Measurements from ENCODE around the gene TRAPPC6A.

DNA sequence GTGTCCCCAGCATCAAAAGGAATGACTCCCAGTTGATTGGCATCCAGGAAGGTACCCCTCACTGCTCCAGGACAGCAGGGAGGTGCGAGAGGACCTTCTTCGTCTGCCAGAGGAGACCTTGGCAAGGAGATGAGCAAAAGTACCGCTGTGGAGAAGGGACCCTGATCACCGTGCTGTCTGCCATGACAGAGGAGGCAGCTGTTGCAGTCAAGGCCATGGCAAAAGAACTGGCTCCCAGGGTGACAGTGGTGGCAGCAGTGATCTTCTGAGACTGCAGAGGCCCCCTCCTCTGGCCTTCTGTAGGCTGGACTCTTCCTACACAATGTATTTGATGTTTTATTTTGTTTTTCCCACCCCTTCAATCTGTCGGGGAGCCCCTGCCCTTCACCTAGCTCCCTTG is 49.2 kb downstream of the TRAPPC6A start:
- TF ChIP-seq POLR2AphosphoS5 (IDR thresholded peaks at IDR 0.05; ENCODE audit: low read depth, low read length) (no peak), TAF1 (IDR thresholded peaks at IDR 0.05; ENCODE audit: borderline replicate concordance, low read depth, low read length) (no peak)

Data from GM12892 (cell line).